Measurements from ENCODE around the gene LAMC1. TPM values are rescaled to one million over a fixed set of nuclear protein-coding genes. Genes with fewer than 3 reads are reported as not detected.

Gene LAMC1
- polyA plus RNA-seq, 1 donor from 2014 or later, result 4.2 TPM

- Histone ChIP-seq H3K36me3 (ENCODE audit: insufficient read depth, low read length) (no peaks in the 10 kb centered on the region), H3K27me3 (ENCODE audit: insufficient read depth, low read depth, low read length) (no peaks in the 10 kb centered on the region), H3F3A (ENCODE audit: insufficient read depth, low read length, poor library complexity, severe bottlenecking) (no peaks in the 10 kb centered on the region), H3K9me3 (ENCODE audit: low read length) (no peaks in the 10 kb centered on the region), H3K9me2 (ENCODE audit: insufficient read depth, low read length) (no peaks in the 10 kb centered on the region), H4K20me1 (ENCODE audit: insufficient read depth) (no peaks in the 10 kb centered on the region), H2AFZ (ENCODE audit: low read depth, low read length) (no peak overlapping the region), H3K27ac (ENCODE audit: low read length) (no peak overlapping the region), H3K9ac (ENCODE audit: low read length) (no peak overlapping the region), H3K79me2 (replicated peaks; ENCODE audit: insufficient read depth, low read length) (no peaks in the 10 kb centered on the region), H3K4me3 (ENCODE audit: low read length) (no peak overlapping the region), H3K4me2 (ENCODE audit: low read length) (no peak overlapping the region)
- TF ChIP-seq EZH2 (IDR thresholded peaks at IDR 0.05; ENCODE audit: borderline replicate concordance, insufficient read depth, low read length, poor library complexity, severe bottlenecking), result no peak
Measured at GRCh38 chr1:183194527-183195141, 171.4 kb downstream of the LAMC1 start.

- Histone ChIP-seq H3K27ac (ENCODE audit: low read length) (no peak overlapping the region), H3K9ac (ENCODE audit: low read length) (no peak overlapping the region), H3K27me3 (ENCODE audit: insufficient read depth, low read depth, low read length) (no peaks in the 10 kb centered on the region), H3K79me2 (replicated peaks; ENCODE audit: insufficient read depth, low read length) (no peaks in the 10 kb centered on the region), H3K9me2 (ENCODE audit: insufficient read depth, low read length) (no peaks in the 10 kb centered on the region), H3K4me3 (ENCODE audit: low read length) (no peak overlapping the region), H4K20me1 (ENCODE audit: insufficient read depth) (no peaks in the 10 kb centered on the region), H3K4me2 (ENCODE audit: low read length) (no peak overlapping the region), H3K36me3 (ENCODE audit: insufficient read depth, low read length) (no peaks in the 10 kb centered on the region), H3F3A (ENCODE audit: insufficient read depth, low read length, poor library complexity, severe bottlenecking) (no peaks in the 10 kb centered on the region), H2AFZ (ENCODE audit: low read depth, low read length) (no peak overlapping the region), H3K9me3 (ENCODE audit: low read length) (no peaks in the 10 kb centered on the region)
- no peak for TF ChIP-seq EZH2 (IDR thresholded peaks at IDR 0.05; ENCODE audit: borderline replicate concordance, insufficient read depth, low read length, poor library complexity, severe bottlenecking)
- TF ChIP-seq RAD21 (conservative IDR thresholded peaks at IDR 0.05), result no peak
Measured at GRCh38 chr1:183195142-183195574, 171.9 kb downstream of the LAMC1 start.

Small RNA genes lying within 50 kb of the gene (small RNA-seq; reads per million reads assigned to genes)
- 0 reads per million in 3 experiments for gene RNU6-41P

Other genes starting within 250 kb of the LAMC1 start
- gene NPL, start 233.6 kb upstream of the LAMC1 start, polyA plus RNA-seq, result 1.2 and 1.6 TPM in 2 replicates
- 193 and 236 TPM in 2 replicates for gene DHX9, start 184.1 kb upstream of the LAMC1 start, polyA plus RNA-seq
- not detected in 2 replicates for gene SHCBP1L, start 70.3 kb upstream of the LAMC1 start, polyA plus RNA-seq
- gene LAMC2, start 162.8 kb downstream of the LAMC1 start, polyA plus RNA-seq, result 0.67 and 1.2 TPM in 2 replicates

All from neural cell (in vitro differentiated cells).